Measurements from ENCODE around the gene DSEL. TPM values are rescaled to one million over a fixed set of nuclear protein-coding genes. Genes with fewer than 3 reads are reported as not detected.

Gene DSEL
- total and polyA plus RNA-seq, 2 of the 8 experiments (the other 6 are each of a cell fraction or from before 2014, with no cell fraction given): 3.0 to 22.8 TPM

- TF ChIP-seq CTCF (IDR thresholded peaks at IDR 0.05; ENCODE audit: control extremely low read depth in 1 of 3, insufficient read depth in 1 of 3, low read depth in 1 of 3, low read length in 3 of 3) (peak; percentile 75 to 87 (median 77)), KDM1A (IDR thresholded peaks at IDR 0.05; ENCODE audit: borderline replicate concordance, low read length) (no peak), RNF2 (IDR thresholded peaks at IDR 0.05; ENCODE audit: borderline replicate concordance, low read depth, low read length, missing control alignments, poor library complexity, severe bottlenecking) (no peak), TEAD4 (IDR thresholded peaks at IDR 0.05; ENCODE audit: low read depth, low read length) (no peak), RBBP5 (IDR thresholded peaks at IDR 0.05; ENCODE audit: borderline replicate concordance, low read depth, low read length) (peak; percentile 69; the same call in 1 of the 2 replicates), TAF7 (optimal IDR thresholded peaks at IDR 0.05; ENCODE audit: borderline replicate concordance, low read depth, low read length) (no peak), POLR2AphosphoS5 (IDR thresholded peaks at IDR 0.05; ENCODE audit: low read depth, low read length) (no peak; the same call in 1 of the 2 replicates), PHF8 (conservative IDR thresholded peaks at IDR 0.05; ENCODE audit: low read depth, low read length) (no peak), NANOG (IDR thresholded peaks at IDR 0.05; ENCODE audit: insufficient read depth, low read depth, low read length, poor library complexity, severe bottlenecking) (no peak), SUZ12 (IDR thresholded peaks at IDR 0.05; ENCODE audit: low read length) (no peak), TCF12 (IDR thresholded peaks at IDR 0.05; ENCODE audit: low read depth, low read length) (no peak), USF2 (IDR thresholded peaks at IDR 0.05; ENCODE audit: low read length) (no peak; the same call in 1 of the 2 replicates), CHD2 (IDR thresholded peaks at IDR 0.05; ENCODE audit: low read length) (no peak), HDAC2 (IDR thresholded peaks at IDR 0.05; ENCODE audit: borderline replicate concordance in 1 of 2, low read depth in 2 of 2, low read length in 2 of 2) (peak in 1 of 2 experiments; percentile 63; a peak in 1 of 4 replicates), ATF3 (IDR thresholded peaks at IDR 0.05; ENCODE audit: insufficient read depth, low read depth, low read length) (no peak), JUN (IDR thresholded peaks at IDR 0.05; ENCODE audit: low read depth, low read length) (no peak), CHD1 (IDR thresholded peaks at IDR 0.05; ENCODE audit: low read depth, low read length) (no peak; the same call in 1 of the 2 replicates), SRF (IDR thresholded peaks at IDR 0.05; ENCODE audit: low read depth, low read length) (no peak), SIX5 (IDR thresholded peaks at IDR 0.05; ENCODE audit: low read depth, low read length) (no peak)
These were observed 480 bp downstream of the DSEL start (continued) for GRCh38 chr18:67515942-67516538.

All from H1 (cell line).